ENCODE results near the gene DPYD. TPM values are rescaled to one million over a fixed set of nuclear protein-coding genes. Genes with fewer than 3 reads are reported as not detected.

Gene DPYD
- polyA plus RNA-seq, result 1.5 TPM in 2 replicates

GRCh38 chr1:97920832-97921571 lies at the start of gene DPYD:
Gene DPYD, minus strand, starts transcription at chr1:97921034. Its CDS starts 112 bp downstream, at chr1:97920922.

Measured in Purkinje cell (primary cell).